ENCODE results near the gene LRRC36.

LRRC36 gene

DNA sequence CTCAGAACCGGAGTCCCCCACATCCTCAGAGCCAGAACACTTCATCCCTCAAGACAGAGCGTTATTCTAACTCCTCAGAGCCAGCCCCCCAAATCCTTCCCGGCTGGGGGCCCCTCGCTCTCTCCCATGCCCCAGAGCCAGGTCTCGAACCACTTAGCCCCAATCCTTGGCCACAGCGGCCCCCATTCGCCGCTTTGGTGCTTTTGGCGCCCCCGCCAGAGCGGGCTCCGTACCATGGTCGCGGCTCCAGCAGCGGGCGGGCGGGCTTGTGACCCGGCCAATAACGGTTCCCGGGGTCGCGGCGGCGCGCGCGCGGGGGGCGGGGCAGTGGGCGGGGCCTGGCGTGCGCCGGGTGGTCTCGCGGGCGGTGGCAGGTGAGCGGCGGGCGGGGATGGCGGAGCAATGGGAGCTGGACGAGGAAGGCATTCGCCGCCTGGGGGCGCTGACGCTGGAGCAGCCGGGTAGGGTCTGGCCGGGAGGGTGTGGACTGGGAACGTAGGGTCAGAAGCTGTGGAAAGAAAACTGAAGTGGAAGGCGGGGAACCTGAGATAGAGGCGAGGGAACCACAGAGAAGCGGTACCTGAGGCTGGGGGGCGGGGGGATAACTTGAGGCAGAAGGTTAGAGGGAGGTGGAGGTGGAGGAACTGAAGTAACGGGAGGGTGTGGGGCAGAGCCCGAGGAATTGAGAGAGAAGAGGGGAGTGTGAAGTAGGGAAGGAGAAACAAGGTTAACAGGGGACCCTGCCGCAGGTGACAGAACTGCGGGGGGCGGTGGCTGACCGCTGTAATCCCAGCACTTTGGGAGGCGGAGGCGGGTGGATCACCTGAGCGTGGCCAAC, at the start of gene LRRC36, which contains the start of gene KCTD19:
LRRC36 (plus strand) TSS at position 344 of the 838 bp plus-strand sequence; CDS start at position 392, 48 bp downstream.
KCTD19 (minus strand) TSS at position 270 of the 838 bp plus-strand sequence; CDS start at position 236, 34 bp downstream.
- DNase-seq (ENCODE audit: low spot score): peak; percentile 100

GRCh38 chr16:67277294-67277998, 49.2 kb upstream of the LRRC36 start:
- DNase-seq (ENCODE audit: low spot score): no peak

GRCh38 chr16:67277999-67278772, 48.4 kb upstream of the LRRC36 start:
- DNase-seq (ENCODE audit: low spot score): no peak

- peak; percentile 66 for DNase-seq (ENCODE audit: low spot score)
Observed at GRCh38 chr16:67278773-67279295, 47.8 kb upstream of the LRRC36 start.

- peak; percentile 99 for DNase-seq (ENCODE audit: low spot score)
Observed at GRCh38 chr16:67279296-67280089, 47.1 kb upstream of the LRRC36 start, which contains the start of gene PLEKHG4. PLEKHG4 (plus strand) TSS chr16:67279532; CDS start chr16:67280045, 513 bp downstream.

DNA sequence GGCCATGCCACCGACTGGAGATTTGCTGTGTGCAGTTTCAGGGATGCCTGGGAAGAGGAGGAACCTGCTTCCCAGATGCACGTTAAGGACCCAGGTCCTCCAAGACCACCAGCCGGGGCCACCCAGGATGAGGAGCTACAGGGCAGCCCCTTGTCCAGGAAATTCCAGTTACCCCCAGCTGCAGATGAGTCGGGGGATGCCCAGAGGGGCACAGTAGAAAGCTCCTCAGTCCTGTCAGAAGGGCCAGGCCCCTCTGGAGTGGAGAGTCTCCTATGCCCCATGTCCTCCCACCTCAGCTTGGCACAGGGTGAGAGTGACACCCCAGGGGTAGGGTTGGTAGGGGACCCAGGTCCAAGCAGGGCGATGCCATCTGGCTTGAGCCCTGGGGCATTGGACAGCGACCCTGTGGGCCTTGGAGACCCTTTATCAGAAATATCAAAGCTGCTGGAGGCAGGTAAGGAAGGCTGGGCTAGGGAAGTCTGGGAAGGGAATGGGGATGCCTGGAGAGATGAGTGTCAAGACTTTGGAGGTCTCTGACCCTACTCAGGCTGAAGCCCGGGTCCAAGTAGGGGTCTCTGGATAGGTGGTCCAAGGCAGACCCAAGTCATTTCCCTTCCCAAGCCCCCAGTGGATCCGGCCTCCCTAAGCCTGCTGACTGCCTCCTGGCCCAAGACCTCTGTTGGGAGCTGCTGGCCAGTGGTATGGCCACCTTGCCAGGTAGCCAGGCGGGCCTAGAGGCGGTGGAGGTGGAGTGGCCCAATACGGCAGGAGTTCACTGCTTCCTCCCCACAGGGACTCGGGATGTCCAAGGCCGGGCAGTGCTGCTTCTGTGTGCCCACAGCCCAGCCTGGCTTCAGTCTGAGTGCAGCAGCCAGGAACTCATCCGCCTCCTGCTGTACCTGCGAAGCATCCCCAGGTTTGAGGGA, 46.3 kb upstream of the LRRC36 start:
- DNase-seq (ENCODE audit: low spot score): no peak

DNA sequence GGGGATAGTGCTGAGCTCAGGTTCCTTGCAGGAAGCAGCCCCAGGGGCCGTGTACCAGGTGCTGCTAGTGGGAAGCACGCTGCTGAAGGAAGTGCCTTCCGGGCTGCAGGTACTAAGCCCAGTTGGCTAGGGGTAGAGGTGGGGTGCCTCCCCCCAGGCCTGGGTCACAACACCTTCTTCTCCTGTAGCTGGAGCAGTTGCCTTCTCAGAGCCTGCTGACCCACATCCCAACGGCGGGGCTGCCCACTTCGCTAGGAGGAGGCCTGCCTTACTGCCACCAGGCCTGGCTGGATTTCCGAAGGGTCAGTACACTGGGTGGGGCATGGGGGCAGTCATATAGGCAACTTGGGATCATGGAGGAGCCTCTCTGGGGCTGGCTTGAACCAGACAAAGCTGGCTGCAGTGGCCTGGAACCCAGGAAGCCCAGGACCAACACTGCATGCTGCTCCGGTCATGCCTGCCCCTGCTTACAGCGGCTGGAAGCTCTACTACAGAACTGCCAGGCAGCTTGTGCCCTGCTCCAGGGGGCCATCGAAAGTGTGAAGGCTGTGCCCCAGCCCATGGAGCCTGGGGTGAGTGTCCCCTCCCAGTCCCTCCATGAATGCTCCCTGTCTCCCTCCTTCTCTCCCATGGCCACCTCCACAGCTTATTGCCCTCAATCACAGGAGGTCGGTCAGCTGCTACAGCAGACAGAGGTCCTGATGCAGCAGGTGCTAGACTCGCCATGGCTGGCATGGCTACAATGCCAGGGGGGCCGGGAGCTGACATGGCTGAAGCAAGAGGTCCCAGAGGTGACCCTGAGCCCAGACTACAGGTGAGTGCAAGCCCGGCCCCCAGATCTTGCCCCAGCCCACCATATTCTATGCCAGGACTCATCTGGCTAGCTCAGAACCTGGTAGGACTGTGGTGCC, 44.8 kb upstream of the LRRC36 start:
- DNase-seq (ENCODE audit: low spot score): no peak

- DNase-seq (ENCODE audit: low spot score): no peak
Observed at GRCh38 chr16:67282447-67282805, 44.2 kb upstream of the LRRC36 start.

GRCh38 chr16:67283039-67283825, 43.4 kb upstream of the LRRC36 start:
- no peak for DNase-seq (ENCODE audit: low spot score)

DNA sequence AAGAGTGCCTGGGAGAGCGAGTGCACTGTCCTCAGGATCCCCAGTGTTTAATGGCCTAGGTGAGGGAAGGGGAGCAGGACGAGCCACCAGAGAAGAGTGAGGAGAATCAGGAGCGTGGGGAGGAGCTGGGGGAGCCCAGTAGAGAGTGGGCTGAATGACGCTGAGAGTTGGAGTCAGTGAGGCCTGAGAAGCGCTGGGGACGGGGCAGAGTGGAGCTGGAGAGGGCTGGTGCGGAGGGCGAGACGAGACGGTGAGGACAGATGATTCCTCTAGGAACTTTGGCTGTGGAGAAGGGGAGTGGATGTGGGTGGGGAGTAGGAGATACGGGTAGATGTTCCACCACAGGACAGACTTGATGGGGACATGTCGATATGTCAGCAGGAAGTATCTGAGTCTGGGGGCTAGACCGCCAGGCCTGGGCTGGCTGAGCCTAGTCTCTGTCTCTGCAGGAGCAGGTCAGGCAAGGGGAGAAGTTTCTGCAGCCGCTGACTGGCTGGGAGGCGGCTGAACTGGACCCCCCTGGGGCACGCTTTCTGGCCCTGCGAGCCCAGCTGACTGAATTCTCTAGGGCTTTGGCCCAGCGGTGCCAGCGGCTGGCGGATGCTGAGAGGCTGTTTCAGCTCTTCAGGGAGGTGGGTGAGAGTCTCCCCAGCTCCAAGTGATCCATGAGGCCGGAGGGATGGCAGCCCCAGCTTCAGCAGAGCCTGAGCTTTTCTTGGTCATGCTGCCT, 42.6 kb upstream of the LRRC36 start:
- DNase-seq (ENCODE audit: low spot score): no peak

DNA sequence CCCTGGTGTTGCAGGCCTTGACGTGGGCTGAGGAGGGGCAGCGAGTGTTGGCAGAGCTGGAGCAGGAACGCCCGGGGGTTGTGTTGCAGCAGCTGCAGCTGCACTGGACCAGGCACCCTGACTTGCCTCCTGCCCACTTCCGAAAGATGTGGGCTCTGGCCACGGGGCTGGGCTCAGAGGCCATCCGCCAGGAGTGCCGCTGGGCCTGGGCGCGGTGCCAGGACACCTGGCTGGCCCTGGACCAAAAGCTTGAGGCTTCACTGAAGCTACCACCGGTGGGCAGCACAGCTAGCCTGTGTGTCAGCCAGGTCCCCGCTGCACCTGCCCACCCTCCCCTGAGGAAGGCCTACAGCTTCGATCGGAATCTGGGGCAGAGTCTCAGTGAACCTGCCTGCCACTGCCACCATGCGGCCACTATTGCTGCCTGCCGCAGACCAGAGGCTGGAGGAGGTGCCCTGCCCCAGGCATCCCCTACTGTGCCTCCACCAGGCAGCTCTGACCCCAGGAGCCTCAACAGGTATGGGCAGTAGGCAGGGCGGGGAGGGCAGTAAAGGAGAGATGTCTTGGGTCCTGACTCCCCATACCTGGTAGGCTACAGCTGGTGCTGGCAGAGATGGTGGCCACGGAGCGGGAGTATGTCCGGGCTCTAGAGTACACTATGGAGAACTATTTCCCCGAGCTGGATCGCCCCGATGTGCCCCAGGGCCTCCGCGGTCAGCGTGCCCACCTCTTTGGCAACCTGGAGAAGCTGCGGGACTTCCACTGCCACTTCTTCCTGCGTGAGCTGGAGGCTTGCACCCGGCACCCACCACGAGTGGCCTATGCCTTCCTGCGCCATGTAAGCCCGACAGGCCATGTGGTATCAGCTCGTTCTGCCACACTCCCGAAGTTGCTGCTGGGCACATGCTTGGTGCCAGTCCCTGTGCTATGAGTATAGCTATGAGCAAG, 41.6 kb upstream of the LRRC36 start:
- DNase-seq (ENCODE audit: low spot score): peak; percentile 94

DNA sequence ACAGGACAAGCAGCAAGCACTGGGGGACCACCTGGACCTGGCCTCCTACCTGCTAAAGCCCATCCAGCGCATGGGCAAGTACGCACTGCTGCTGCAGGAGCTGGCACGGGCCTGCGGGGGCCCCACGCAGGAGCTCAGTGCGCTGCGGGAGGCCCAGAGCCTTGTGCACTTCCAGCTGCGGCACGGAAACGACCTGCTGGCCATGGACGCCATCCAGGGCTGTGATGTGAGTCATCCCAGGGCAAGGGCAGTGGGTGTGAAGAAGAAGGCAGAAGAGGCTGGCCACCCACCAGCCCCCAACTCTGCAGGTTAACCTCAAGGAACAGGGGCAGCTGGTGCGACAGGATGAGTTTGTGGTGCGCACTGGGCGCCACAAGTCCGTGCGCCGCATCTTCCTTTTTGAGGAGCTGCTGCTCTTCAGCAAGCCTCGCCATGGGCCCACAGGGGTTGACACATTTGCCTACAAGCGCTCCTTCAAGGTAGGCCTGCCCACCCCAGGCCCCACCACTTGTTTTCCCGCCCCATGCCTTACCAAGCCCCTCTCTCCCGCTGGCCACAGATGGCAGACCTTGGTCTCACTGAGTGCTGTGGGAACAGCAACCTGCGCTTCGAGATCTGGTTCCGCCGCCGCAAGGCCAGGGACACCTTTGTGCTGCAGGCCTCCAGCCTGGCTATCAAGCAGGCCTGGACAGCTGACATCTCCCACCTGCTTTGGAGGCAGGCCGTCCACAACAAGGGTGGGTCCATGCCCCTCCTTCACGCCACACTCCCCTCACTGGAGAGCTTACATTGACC, 40.0 kb upstream of the LRRC36 start:
- no peak for DNase-seq (ENCODE audit: low spot score)

GRCh38 chr16:67287960-67288359, 38.7 kb upstream of the LRRC36 start:
- no peak for DNase-seq (ENCODE audit: low spot score)

DNA sequence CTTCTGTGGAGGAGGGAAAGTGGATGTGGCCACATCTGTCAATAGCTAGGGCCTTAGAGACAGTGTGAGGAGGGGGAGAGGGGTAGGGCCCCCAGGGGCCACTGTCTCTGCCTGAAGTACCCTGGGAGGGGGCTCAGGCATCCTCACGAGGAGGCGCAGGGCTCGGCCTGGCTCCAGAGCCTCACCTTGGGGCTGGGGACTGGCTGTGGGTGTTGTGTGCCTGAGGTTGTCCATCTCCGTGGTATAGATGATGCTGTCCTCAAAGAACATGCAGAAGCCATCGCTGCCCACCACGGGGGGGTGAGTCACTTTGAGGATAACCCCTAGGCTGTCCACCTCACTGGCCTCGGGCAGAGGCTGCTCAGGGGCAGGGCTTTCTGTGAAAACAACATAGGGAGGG, 35.2 kb upstream of the LRRC36 start:
- no peak for DNase-seq (ENCODE audit: low spot score)

GRCh38 chr16:67294171-67294757, 32.4 kb upstream of the LRRC36 start:
- DNase-seq (ENCODE audit: low spot score): no peak
